Keratinocyte (primary cell): ENCODE data around the gene LAP3.

Experiments
- EZH2 ChIP-seq: IDR thresholded peaks from one replicate; pipeline ENCODE4 v1.6.1; 2012; ENCODE audit warnings: inconsistent platforms, mild to moderate bottlenecking, low read length, moderate library complexity
- TF ChIP-seq, protein P1 (sequence below), 3 experiments: IDR thresholded peaks in 1 of 3; conservative IDR thresholded peaks in 1 of 3; optimal IDR thresholded peaks in 1 of 3; 2 replicates in 2 of 3; 3 replicates in 1 of 3; pipeline versions ENCODE3 to v1.5.1; 2011; ENCODE audit warnings: low read length in 3 of 3, mild to moderate bottlenecking in 3 of 3, moderate library complexity in 2 of 3, control low read depth in 1 of 3, inconsistent platforms in 1 of 3; ENCODE audit not compliant: insufficient read depth in 2 of 3; ENCODE audit errors: extremely low read depth in 1 of 3

DNA sequence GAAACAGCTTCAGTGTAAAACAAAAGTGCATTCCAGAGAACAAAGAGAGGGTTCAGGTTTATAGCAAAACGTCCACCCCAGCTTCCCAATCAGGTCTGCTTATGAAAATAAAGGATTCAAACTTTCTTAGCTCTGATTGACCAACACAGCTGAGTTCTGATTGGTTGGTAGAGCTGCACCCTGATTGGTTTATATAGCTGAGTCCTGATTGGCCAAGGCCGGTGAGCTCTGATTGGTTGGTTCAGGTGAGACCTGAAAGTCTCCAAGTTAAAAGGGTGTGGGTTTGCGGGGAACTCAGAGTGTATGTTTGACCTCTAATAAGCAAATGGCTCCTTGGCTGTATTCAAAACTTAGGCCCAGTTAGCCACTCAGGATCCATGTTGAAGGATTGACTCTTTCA is 41.1 kb upstream of the LAP3 start:
- TF ChIP-seq EZH2 = no peak
- TF ChIP-seq, protein P1, sequence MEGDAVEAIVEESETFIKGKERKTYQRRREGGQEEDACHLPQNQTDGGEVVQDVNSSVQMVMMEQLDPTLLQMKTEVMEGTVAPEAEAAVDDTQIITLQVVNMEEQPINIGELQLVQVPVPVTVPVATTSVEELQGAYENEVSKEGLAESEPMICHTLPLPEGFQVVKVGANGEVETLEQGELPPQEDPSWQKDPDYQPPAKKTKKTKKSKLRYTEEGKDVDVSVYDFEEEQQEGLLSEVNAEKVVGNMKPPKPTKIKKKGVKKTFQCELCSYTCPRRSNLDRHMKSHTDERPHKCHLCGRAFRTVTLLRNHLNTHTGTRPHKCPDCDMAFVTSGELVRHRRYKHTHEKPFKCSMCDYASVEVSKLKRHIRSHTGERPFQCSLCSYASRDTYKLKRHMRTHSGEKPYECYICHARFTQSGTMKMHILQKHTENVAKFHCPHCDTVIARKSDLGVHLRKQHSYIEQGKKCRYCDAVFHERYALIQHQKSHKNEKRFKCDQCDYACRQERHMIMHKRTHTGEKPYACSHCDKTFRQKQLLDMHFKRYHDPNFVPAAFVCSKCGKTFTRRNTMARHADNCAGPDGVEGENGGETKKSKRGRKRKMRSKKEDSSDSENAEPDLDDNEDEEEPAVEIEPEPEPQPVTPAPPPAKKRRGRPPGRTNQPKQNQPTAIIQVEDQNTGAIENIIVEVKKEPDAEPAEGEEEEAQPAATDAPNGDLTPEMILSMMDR (optimal IDR thresholded peaks at IDR 0.05 in 1 of 3, IDR thresholded peaks at IDR 0.05 in 1 of 3, conservative IDR thresholded peaks at IDR 0.05 in 1 of 3; ENCODE audit: extremely low read depth in 1 of 3, insufficient read depth in 2 of 3, low read length in 3 of 3) = no peak
